C4-2B (cell line): Measurements from ENCODE around the gene CFAP299.

Experiments used
- ZFX ChIP-seq: fragments of 450-650 bp; IDR thresholded peaks from 2 replicates; pipeline ENCODE4 v1.6.1; 2017
- TF ChIP-seq, protein P1 (sequence below): fragments of 450-650 bp; conservative IDR thresholded peaks from 2 replicates; pipeline ENCODE4 v1.5.1; 2017; ENCODE audit warnings: mild to moderate bottlenecking

DNA sequence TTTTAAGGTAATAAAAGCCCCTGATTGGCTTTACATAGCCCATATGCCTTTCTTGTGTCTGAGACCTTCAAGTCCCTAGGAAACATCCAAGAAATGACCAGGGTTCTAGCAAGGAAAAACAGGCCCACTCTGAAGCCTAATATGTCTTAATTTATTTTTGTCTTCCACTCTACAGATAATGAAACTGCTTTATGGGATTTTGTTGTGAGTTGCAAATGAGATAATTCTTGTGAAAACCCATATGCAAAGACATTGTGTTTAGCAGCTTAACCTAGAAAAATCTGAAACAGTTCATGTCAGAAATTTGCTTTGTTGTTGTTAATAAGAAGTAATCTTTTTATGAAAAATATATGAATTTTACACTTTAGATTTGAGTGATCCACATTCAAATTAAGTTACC, 504.3 kb downstream of the CFAP299 start:
- TF ChIP-seq ZFX = no peak
- TF ChIP-seq, protein P1, sequence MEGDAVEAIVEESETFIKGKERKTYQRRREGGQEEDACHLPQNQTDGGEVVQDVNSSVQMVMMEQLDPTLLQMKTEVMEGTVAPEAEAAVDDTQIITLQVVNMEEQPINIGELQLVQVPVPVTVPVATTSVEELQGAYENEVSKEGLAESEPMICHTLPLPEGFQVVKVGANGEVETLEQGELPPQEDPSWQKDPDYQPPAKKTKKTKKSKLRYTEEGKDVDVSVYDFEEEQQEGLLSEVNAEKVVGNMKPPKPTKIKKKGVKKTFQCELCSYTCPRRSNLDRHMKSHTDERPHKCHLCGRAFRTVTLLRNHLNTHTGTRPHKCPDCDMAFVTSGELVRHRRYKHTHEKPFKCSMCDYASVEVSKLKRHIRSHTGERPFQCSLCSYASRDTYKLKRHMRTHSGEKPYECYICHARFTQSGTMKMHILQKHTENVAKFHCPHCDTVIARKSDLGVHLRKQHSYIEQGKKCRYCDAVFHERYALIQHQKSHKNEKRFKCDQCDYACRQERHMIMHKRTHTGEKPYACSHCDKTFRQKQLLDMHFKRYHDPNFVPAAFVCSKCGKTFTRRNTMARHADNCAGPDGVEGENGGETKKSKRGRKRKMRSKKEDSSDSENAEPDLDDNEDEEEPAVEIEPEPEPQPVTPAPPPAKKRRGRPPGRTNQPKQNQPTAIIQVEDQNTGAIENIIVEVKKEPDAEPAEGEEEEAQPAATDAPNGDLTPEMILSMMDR = no peak
